HG02678 (cell line): ENCODE data around the gene BUB3.
A peak's percentile ranks its signal among the peaks of the same experiment; 100 is the strongest.

Experiments
- ATAC-seq: cut with Tn5 transposase; IDR thresholded peaks from one replicate; pipeline ENCODE4 v1.9.1; 2021; ENCODE audit warnings: mild to moderate bottlenecking, moderate library complexity; ENCODE audit not compliant: unreplicated experiment

BUB3 gene

GRCh38 chr10:123154092-123154710 lies at the start of gene BUB3:
BUB3 (plus strand) TSS chr10:123154402; CDS start chr10:123154918, 516 bp downstream.
- peak; percentile 93 for ATAC-seq

GRCh38 chr10:123109466-123109865 lies 44.7 kb upstream of the BUB3 start:
- ATAC-seq, result no peak

GRCh38 chr10:123117644-123118417 lies 36.4 kb upstream of the BUB3 start:
- no peak for ATAC-seq

GRCh38 chr10:123119081-123119480 lies 35.1 kb upstream of the BUB3 start:
- ATAC-seq, result no peak

- no peak for ATAC-seq
Observed at GRCh38 chr10:123126246-123126645, 28.0 kb upstream of the BUB3 start.

GRCh38 chr10:123129618-123130271 lies 24.5 kb upstream of the BUB3 start:
- ATAC-seq, result no peak

GRCh38 chr10:123132576-123133477 lies 21.4 kb upstream of the BUB3 start:
- no peak for ATAC-seq

GRCh38 chr10:123133541-123134342 lies 20.5 kb upstream of the BUB3 start:
- no peak for ATAC-seq

- no peak for ATAC-seq
Observed at GRCh38 chr10:123134343-123134914, 19.8 kb upstream of the BUB3 start.

- no peak for ATAC-seq
Observed at GRCh38 chr10:123134915-123135414, 19.2 kb upstream of the BUB3 start.

GRCh38 chr10:123135415-123136141 lies 18.6 kb upstream of the BUB3 start, which contains the start of gene HMX3:
HMX3 (plus strand) TSS chr10:123135970; CDS start chr10:123136051, 81 bp downstream.
- no peak for ATAC-seq

GRCh38 chr10:123136221-123136805 lies 17.9 kb upstream of the BUB3 start:
- no peak for ATAC-seq

- ATAC-seq, result no peak
Observed at GRCh38 chr10:123136806-123137642, 17.2 kb upstream of the BUB3 start.

GRCh38 chr10:123139165-123139520 lies 15.1 kb upstream of the BUB3 start:
- ATAC-seq, result no peak

- ATAC-seq, result no peak
Observed at GRCh38 chr10:123139521-123140163, 14.6 kb upstream of the BUB3 start.

- no peak for ATAC-seq
Observed at GRCh38 chr10:123140164-123140982, 13.8 kb upstream of the BUB3 start.
